ENCODE results near the gene CXorf58. TPM values are rescaled to one million over a fixed set of nuclear protein-coding genes. Genes with fewer than 3 reads are reported as not detected.
A peak's percentile ranks its signal among the peaks of the same experiment; 100 is the strongest.

The CXorf58 gene
- polyA plus RNA-seq, 2 of the 4 experiments (the other 2 are of a cell fraction) = 0.15 to 0.47 TPM

DNA sequence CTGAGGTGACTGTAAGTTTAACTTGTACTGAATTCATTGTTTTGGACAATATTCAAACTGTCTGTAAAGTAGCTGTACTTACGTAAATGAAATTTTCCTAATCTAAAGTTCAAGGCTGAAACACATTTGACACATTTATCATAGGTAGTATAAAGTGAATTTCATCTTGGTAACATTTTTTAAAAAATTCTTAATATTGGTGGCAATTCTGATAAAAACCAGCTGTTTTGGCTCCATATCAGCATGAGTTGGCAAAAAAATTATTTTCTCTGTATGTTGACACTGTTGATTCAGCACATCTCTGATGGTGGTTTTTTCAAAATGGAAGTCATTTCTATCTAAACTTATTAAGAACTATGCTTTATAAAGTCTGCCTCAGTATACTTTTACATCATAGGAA lies 30.9 kb downstream of the CXorf58 start:
- POLR2A ChIA-PET = interaction anchor here (1.2 kb wide), 1 partner anchor 14 kb away, joined by 3 read pairs; no protein-coding TSS in a partner anchor
- no peak overlapping the region for H3K4me3 ChIP-seq
- TF ChIP-seq HES2 (IDR thresholded peaks at IDR 0.05) (no peak), HEYL (CRISPR knock-in tag; IDR thresholded peaks at IDR 0.05) (no peak), TFCP2L1 (CRISPR knock-in tag; IDR thresholded peaks at IDR 0.05) (no peak), MAZ (IDR thresholded peaks at IDR 0.05; ENCODE audit: borderline replicate concordance, low read depth, low read length) (no peak), NFE2L2 (conservative IDR thresholded peaks at IDR 0.05; ENCODE audit: low read length) (peak; percentile 67), KDM1A (IDR thresholded peaks at IDR 0.05; ENCODE audit: low read depth) (no peak), RFX5 (IDR thresholded peaks at IDR 0.05) (no peak), PHF8 (IDR thresholded peaks at IDR 0.05; ENCODE audit: borderline replicate concordance, low read depth) (no peak), KDM5A (IDR thresholded peaks at IDR 0.05) (no peak), HOXB5 (CRISPR knock-in tag; IDR thresholded peaks at IDR 0.05) (no peak), EHMT2 (IDR thresholded peaks at IDR 0.05; ENCODE audit: low read depth) (no peak), SREBF2 (IDR thresholded peaks at IDR 0.05) (no peak), NR3C1 (IDR thresholded peaks at IDR 0.05) (no peak), MAFK (IDR thresholded peaks at IDR 0.05; ENCODE audit: partially characterized antibody) (peak; percentile 88), GATA3 (IDR thresholded peaks at IDR 0.05; ENCODE audit: borderline replicate concordance) (no peak)
- TF ChIP-seq, protein P1, sequence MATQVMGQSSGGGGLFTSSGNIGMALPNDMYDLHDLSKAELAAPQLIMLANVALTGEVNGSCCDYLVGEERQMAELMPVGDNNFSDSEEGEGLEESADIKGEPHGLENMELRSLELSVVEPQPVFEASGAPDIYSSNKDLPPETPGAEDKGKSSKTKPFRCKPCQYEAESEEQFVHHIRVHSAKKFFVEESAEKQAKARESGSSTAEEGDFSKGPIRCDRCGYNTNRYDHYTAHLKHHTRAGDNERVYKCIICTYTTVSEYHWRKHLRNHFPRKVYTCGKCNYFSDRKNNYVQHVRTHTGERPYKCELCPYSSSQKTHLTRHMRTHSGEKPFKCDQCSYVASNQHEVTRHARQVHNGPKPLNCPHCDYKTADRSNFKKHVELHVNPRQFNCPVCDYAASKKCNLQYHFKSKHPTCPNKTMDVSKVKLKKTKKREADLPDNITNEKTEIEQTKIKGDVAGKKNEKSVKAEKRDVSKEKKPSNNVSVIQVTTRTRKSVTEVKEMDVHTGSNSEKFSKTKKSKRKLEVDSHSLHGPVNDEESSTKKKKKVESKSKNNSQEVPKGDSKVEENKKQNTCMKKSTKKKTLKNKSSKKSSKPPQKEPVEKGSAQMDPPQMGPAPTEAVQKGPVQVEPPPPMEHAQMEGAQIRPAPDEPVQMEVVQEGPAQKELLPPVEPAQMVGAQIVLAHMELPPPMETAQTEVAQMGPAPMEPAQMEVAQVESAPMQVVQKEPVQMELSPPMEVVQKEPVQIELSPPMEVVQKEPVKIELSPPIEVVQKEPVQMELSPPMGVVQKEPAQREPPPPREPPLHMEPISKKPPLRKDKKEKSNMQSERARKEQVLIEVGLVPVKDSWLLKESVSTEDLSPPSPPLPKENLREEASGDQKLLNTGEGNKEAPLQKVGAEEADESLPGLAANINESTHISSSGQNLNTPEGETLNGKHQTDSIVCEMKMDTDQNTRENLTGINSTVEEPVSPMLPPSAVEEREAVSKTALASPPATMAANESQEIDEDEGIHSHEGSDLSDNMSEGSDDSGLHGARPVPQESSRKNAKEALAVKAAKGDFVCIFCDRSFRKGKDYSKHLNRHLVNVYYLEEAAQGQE (IDR thresholded peaks at IDR 0.05) = no peak
- TF ChIP-seq, protein P2, sequence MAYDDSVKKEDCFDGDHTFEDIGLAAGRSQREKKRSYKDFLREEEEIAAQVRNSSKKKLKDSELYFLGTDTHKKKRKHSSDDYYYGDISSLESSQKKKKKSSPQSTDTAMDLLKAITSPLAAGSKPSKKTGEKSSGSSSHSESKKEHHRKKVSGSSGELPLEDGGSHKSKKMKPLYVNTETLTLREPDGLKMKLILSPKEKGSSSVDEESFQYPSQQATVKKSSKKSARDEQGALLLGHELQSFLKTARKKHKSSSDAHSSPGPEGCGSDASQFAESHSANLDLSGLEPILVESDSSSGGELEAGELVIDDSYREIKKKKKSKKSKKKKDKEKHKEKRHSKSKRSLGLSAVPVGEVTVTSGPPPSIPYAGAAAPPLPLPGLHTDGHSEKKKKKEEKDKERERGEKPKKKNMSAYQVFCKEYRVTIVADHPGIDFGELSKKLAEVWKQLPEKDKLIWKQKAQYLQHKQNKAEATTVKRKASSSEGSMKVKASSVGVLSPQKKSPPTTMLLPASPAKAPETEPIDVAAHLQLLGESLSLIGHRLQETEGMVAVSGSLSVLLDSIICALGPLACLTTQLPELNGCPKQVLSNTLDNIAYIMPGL (CRISPR knock-in tag; IDR thresholded peaks at IDR 0.05; ENCODE audit: borderline replicate concordance) = no peak

DNA sequence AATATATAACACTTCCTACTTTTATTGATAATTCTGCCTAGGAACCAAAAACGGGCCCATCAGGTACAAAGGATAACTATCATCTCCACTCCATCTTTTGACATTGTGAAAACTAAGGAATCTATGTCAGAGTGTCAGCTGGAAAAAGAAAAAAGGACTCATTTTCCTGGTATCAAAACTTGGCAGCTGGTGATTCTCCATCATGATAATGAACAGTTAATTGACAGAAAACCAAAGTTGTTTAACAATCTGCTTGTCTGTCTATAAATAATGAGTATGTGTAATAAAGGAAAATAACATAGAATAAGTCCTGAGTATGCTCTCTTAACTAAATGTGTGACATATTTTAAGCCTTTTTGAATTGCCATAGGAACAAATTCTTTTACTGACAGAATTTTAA lies 31.4 kb downstream of the CXorf58 start:
- no peak overlapping the region; a peak in 1 of 6 replicates for H3K27ac ChIP-seq
- H3K4me2 ChIP-seq = peak overlapping the region; percentile 18; the same call in 1 of the 3 replicates
- CTCF ChIA-PET = no interaction called here
- no peak overlapping the region for H3K4me3 ChIP-seq
- no peak for DNase-seq (ENCODE audit: low read depth in 1 of 2, low spot score in 1 of 2)
- no peak for ATAC-seq
- FAIRE-seq = no peak
- 67% methylated on average over 1 of the region's 1 CpG for WGBS (ENCODE audit: missing lambda C conversion rate)
- no peak for TF ChIP-seq ZNF302 (CRISPR knock-in tag; IDR thresholded peaks at IDR 0.05)
- TF ChIP-seq, protein P2 (CRISPR knock-in tag; IDR thresholded peaks at IDR 0.05; ENCODE audit: borderline replicate concordance) = no peak
- TF ChIP-seq MYC (IDR thresholded peaks at IDR 0.05; ENCODE audit: borderline replicate concordance, low read length) = no peak
- no peak for TF ChIP-seq ELK1 (IDR thresholded peaks at IDR 0.05; ENCODE audit: low read depth, low read length)
- TF ChIP-seq EHMT2 (IDR thresholded peaks at IDR 0.05; ENCODE audit: low read depth) = no peak
- TF ChIP-seq RAD21 (conservative IDR thresholded peaks at IDR 0.05 in 1 of 2, IDR thresholded peaks at IDR 0.05 in 1 of 2) = no peak
- TF ChIP-seq BCL3 (IDR thresholded peaks at IDR 0.05) = no peak
- TF ChIP-seq CHD4 (IDR thresholded peaks at IDR 0.05; ENCODE audit: borderline replicate concordance) = no peak
- TF ChIP-seq, protein P3, sequence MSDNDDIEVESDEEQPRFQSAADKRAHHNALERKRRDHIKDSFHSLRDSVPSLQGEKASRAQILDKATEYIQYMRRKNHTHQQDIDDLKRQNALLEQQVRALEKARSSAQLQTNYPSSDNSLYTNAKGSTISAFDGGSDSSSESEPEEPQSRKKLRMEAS (IDR thresholded peaks at IDR 0.05) = no peak
- no peak for TF ChIP-seq RFX5 (IDR thresholded peaks at IDR 0.05)
- TF ChIP-seq HEYL (CRISPR knock-in tag; IDR thresholded peaks at IDR 0.05) = no peak
- H3K4me1 ChIP-seq = peaks cover 12% of the 10 kb centered on the region
- POLR2A ChIA-PET = no interaction called here
- no peaks in the 10 kb centered on the region for H3K9me3 ChIP-seq

More for the DNA sequence above, 30.9 kb downstream of the CXorf58 start:
- CTCF ChIA-PET = interaction anchor here (0.7 kb wide), 1 partner anchor 37 kb away, joined by 3 read pairs; no protein-coding TSS in a partner anchor
- WGBS (ENCODE audit: missing lambda C conversion rate) = 80% methylated on average over 1 of the region's 1 CpG
- FAIRE-seq = no peak
- Histone ChIP-seq H3K4me2 (peak overlapping the region; percentile 18; the same call in 1 of the 3 replicates), H3K27ac (peak overlapping the region; percentile 19 to 50; a peak in 3 of 6 replicates), H3K4me1 (peaks cover 12% of the 10 kb centered on the region), H3K9me3 (no peaks in the 10 kb centered on the region)
- ATAC-seq = no peak
- peak in 1 of 2 experiments; percentile 29 for DNase-seq (ENCODE audit: low read depth in 1 of 2, low spot score in 1 of 2)

All from A549 (cell line).